ENCODE measurements around the gene LITAF. TPM values are rescaled to one million over a fixed set of nuclear protein-coding genes. Genes with fewer than 3 reads are reported as not detected.

The LITAF gene
- total and polyA plus RNA-seq, 2 of the 4 experiments (the other 2 are of a cell fraction): 113 to 206 TPM

GRCh38 chr16:11547118-11547916, 39.4 kb downstream of the LITAF start:
- no peak for ATAC-seq (ENCODE audit: low read depth)
- Histone ChIP-seq H3K36me3 (ENCODE audit: control insufficient read depth, insufficient read depth, low read length) (peaks cover 42% of the 10 kb centered on the region), H2BK5ac (ENCODE audit: low read depth, low read length, poor library complexity, severe bottlenecking) (peak overlapping the region; percentile 87), H4K5ac (ENCODE audit: low read depth, low read length) (peak overlapping the region; percentile 3; the same call in 1 of the 2 replicates), H3K4me3 (ENCODE audit: insufficient read depth, low read depth, low read length) (no peak overlapping the region), H4K91ac (ENCODE audit: insufficient read depth, low read depth, low read length) (peak overlapping the region; percentile 22; the same call in 1 of the 2 replicates), H2BK20ac (ENCODE audit: low read depth, low read length) (peak overlapping the region; percentile 9; the same call in 1 of the 2 replicates), H3K79me1 (ENCODE audit: low read depth in 1 of 2, low read length in 2 of 2) (peaks cover 3 to 7% of the 10 kb centered on the region in 2 experiments; a peak in 3 of 4 replicates), H3K9me1 (ENCODE audit: insufficient read depth, low read length) (0 out of 2 replicates have a peak, but pooled peaks cover 4% of the 10 kb centered on the region), H2AK5ac (ENCODE audit: low read depth, low read length) (no peak overlapping the region), H3K56ac (ENCODE audit: extremely low read depth, insufficient read depth, low read length) (no peak overlapping the region), H3K23ac (ENCODE audit: low read depth, low read length) (peak overlapping the region; percentile 18), H4K8ac (ENCODE audit: low read depth in 2 of 2, low read length in 2 of 2) (0 out of 4 replicates have a peak overlapping the region, but pooled peaks of 1 of the 2 experiments have one; percentile 54), H2AK9ac (replicated peaks; ENCODE audit: low read depth, low read length, poor library complexity) (no peak overlapping the region), H3K9me3 (ENCODE audit: control insufficient read depth, insufficient read depth, low read length) (0 out of 2 replicates have a peak, but pooled peaks cover 2% of the 10 kb centered on the region), H2BK120ac (ENCODE audit: low read depth, low read length) (peak overlapping the region; percentile 28; the same call in 1 of the 2 replicates), H3K4me1 (ENCODE audit: control insufficient read depth, insufficient read depth, low read length) (peaks cover 8% of the 10 kb centered on the region), H3K18ac (ENCODE audit: low read depth, low read length) (peak overlapping the region; percentile 58; the same call in 1 of the 2 replicates), H4K20me1 (ENCODE audit: insufficient read depth, low read length) (no peaks in the 10 kb centered on the region), H2AFZ (replicated peaks; ENCODE audit: low read length, poor library complexity) (no peak overlapping the region), H3K4me2 (ENCODE audit: low read depth, low read length) (peak overlapping the region; percentile 62), H3K27me3 (ENCODE audit: control insufficient read depth, insufficient read depth, low read length) (no peaks in the 10 kb centered on the region), H3K14ac (replicated peaks; ENCODE audit: low read depth, low read length) (peak overlapping the region; percentile 55; the same call in 1 of the 2 replicates), H3K27ac (ENCODE audit: insufficient read depth, low read length) (peak overlapping the region; percentile 59; the same call in 1 of the 2 replicates), H3K9ac (ENCODE audit: low read depth, low read length) (no peak overlapping the region; the same call in 1 of the 2 replicates), H3K4ac (ENCODE audit: low read depth, low read length) (no peak overlapping the region), H2BK15ac (ENCODE audit: low read depth, low read length) (no peak overlapping the region)
- dilution Hi-C loops (cut with HindIII; ENCODE audit: low sequenced_read_pairs, unreplicated experiment): no loop called here
- TF ChIP-seq RCOR1 (IDR thresholded peaks at IDR 0.05; ENCODE audit: insufficient replicate concordance, low read length): no peak
- WGBS, 2 experiments (ENCODE audit: extremely low coverage in 2 of 2, insufficient read length in 1 of 2): 100% methylated on average over 1 of the region's 13 CpGs; no CpG with 5 or more reads in 1 of the 2 experiments
- ChIA-PET CTCF (interaction anchor here (0.7 to 1.0 kb wide), 2 partner anchors 19 to 37 kb away, joined by 3 read pairs; no protein-coding TSS in a partner anchor), POLR2A (ENCODE audit: unreplicated experiment) (no interaction called here)
- intact Hi-C loops (cut with micrococcal nuclease): loop anchor here (5.0 kb wide), 2 partner anchors 35 to 95 kb away; no protein-coding TSS in a partner anchor
- DNase-seq: no peak
- in situ Hi-C loops (cut with MboI; ENCODE audit: low sequenced_read_pairs): loop anchor here (25.0 kb wide), 1 partner anchor 585 kb away; no protein-coding TSS in a partner anchor
- no TSS peak for BruUV-seq (replicated peaks)
